Dermis microvascular lymphatic vessel endothelial cell (primary cell): Measurements from ENCODE around the gene KLF16. TPM values are rescaled to one million over a fixed set of nuclear protein-coding genes. Genes with fewer than 3 reads are reported as not detected.
A peak's percentile ranks its signal among the peaks of the same experiment; 100 is the strongest.

Experiments
- DNase-seq, 2 donors: peaks; one replicate each; pipeline versions ENCODE4 v3.0.0 to v3.0.0-alpha.2; 2010; ENCODE audit warnings: low read depth in 2 of 2
- total RNA-seq: library from RNA; depleted of rRNA; stranded (reverse); fragments of >200 nt; gene quantifications from 2 replicates; pipeline ENCODE4 v1.2.1, GENCODE V29; 2014

Gene KLF16
- total RNA-seq, 1 donor from 2014 or later: 3.7 TPM

DNA sequence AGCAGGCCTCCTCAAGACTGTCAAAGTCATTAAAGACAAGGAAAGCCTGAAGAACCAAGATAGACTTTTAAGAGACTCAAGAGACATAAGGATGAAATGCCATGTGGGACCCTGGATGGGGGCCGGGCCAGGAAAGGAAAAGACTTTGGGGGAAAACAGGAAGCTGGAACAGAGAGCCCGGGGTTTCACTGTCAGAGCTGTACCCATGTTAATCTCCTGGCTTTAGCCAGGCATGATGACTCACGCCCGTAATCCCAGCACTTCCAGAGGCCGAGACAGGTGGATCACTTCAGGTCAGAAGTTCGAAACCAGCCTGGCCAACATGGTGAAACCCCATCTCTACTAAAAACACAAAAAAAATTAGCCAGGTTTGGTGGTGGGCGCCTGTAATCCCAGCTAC lies 5.6 kb upstream of the KLF16 start:
- no peak for DNase-seq

- DNase-seq: no peak
Observed at GRCh38 chr19:1867349-1867724, 4.0 kb upstream of the KLF16 start.

DNA sequence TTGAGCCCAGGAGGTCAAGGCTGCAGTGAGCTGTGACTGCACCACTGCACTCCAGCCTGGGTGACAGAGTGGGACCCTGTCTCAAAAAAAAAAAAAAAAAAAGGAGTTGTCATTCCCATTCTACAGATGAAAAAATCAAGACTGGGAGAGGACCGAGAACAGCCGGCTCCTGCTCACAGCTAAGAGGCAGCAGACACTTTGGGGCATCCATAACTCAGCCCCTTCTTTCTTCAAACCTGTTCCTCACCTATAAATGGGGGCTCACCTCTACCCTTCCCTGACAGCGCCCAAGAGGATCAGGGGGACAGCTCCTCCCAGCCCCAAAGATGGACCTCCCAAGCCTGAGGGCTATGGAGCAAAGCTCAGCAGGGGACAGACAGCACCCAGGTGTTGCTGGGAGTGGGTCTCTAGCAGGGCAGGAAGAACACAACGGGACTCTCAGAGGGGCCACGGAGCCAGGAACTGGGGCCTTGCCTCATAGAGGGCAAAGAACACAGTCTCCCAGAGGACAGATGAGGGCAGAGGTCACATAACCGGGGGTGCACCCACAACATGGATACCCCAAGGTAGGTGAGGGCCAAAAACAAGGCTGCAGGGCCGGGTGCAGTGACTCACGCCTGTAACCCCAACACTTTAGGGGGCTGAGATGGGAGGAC lies 3.4 kb upstream of the KLF16 start:
- no peak for DNase-seq

DNA sequence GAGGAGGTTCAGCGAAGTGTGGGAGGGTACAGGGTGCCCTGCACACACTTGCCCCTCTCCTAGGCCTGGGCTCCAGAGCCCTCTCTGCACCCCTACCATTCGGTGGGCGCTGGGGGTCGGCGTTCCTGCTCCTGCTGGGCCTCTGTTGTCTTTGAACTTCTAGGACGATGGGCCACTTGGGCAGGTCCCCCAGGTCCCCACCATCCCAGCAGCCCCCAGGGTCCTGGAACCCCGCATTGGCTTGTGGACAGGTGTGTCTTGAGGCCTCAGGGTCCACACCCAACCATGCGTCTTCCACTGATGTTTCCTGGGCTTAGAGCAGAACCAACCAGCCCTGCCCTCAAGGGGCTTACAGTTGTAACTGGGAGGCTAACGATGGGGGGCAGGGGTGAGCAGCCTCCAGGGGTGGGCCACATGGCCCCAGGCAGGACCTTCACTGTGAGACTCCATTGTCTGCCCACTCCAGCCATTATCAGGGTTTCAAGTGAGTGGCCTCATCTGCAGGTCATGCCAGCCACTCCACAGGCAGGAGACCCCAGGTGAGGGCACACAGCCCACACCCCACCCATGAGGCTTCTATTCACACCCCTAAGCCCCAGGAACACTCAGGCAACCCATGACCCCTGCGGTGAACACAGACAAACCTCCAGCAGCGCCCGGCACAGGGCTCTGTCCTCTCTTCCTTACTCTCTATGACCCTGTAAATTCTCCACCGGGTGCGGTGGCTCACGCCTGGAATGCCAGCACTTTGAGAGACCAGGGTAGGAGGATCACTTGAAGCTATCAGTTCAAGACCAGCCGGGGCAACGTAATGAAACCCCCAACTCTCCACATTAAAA lies 2.0 kb upstream of the KLF16 start:
- DNase-seq: no peak

- DNase-seq: peak in 1 of 2 donors; percentile 70
Observed at GRCh38 chr19:1864480-1865171, 1.2 kb upstream of the KLF16 start.

DNA sequence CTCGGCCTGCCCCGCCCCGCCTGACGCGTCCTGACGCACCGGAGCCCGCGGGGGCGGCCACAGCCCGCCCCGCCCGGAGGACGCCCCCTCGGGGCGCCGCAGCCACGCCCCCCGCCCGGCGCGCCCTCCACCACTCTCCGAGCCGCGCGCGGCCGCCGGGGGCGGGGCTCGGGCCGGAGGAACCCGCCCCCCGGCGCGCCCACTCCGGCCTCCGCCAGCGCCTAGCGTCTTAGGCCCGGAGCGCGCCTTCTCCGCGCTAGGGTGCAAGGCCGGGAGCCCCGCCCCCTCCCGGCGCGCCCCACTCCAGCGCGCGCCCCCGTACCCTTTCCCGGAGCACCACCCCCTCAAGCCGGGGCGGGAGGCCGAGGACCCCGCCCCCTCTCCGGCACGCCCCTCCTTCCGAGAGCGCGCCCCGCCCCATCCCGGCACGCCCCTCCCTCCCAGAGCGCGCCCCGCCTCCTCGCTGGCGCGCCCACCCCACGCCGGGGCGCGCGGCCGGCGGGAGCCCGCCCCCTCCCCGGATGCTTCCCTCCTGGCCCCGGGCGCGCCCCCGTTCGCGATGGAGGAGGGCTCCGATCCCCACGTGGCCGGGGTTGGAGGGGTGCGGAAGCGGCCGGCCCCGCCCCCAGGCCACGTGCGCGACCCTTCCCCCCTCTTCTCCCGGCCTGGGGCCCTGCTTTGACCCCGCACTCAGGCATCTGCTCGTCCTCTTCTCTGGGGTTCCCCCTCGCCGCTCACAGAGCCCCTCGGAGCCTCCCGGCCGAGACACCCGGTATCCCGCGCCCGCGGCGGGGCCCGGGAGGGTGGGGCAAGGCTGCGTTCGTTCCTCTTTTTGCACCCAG lies 480 bp upstream of the KLF16 start:
- DNase-seq: peak; percentile 68 to 93

DNA sequence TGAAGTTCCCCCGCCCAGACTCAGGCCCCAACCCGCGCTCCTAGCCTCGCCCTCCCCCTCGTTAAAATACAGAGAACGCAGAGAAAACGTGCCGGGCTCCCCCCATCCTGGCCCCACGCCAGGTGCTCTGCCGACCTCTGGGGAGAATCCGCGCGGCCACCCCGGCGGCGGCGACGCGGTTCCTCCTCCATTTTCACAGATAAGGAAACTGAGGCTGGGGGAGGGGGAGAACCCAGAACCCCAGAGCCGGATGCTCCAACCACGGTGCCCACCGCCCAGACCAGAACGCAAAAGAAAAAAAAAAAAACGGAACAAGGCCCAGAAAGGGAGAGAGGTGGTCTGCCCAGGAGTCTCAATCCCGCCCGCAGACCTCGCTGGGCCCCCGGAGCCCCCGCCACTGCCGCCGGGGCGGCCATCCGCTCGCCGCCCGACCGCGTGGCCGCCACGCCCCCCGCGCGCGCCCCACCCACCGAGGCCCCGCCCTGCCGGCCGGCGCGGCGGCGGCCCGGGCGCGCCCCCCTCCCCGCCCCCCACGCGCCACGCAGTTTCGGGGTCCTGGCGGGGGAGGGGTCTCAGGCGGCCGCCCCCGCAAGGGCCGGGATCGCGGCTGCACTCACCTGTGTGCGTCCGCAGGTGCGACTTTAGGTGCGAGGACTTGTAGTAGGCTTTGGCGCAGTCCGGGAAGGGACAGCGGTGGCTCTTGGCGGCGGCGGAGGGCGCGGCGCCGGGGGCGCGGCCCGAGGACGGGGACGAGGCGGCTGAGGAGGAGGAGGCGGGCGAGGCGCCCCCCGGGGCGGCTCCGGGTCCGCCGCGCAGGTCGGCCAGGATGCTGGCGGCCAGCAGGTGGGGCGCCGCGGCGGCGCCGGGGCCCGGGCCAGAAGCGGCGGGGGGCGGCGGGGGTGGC lies 703 bp downstream of the KLF16 start:
- DNase-seq: peak in 1 of 2 donors; percentile 38

DNA sequence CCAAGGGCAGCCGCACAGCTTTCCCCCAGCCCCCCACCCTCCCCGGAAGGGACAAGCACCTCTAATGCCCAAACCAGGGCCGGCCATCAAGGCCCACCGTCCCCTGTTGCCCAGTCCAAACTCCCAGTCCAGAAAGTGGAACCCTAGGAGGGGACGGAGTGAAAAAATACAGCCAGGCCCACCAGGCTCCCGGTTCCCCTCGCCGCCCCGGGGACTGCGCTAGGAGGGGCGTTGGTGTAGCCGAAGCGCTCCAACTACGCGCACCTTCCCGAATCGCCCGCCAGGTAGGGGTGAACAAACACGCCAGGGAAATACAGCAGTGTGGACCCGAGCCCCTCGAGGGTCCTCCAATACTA lies 1.3 kb downstream of the KLF16 start:
- DNase-seq: no peak

GRCh38 chr19:1861599-1862031 lies 1.8 kb downstream of the KLF16 start:
- no peak for DNase-seq

DNA sequence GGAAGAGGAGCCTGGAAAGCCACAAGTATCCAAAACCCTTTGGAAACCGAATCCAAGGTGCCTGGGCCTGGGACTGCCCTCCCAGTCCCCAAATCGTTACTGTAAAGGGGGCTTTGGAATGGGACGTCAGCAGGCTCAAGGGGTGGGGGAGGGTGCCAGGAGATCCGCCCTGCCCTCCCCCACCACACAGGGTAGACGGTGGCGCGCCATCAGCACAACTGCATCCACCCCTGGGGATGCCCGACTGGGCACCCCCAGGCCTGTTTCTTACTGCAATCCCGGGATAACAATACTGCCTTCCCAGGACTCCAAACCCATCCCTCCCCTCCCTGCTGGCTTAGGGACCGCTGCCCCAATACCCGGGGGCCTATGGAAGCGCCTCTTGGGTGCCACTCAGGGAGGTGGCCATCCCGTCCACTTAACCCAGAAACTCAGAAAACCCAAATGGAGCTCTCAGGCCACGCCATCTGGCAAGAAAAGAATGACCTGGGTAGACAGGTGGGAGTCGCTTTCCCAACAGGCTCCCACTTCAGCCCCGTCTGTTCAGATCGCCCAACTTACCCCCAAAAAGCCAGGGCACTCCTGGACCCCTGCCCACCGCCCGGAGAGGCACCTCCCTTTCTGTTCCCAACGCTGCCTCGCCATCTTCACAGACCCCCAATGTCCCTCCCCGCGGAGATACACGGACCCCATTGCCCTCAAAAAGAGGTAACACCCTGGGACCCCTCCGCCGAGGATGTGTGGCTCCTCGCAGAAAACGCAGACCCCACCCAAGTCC lies 2.4 kb downstream of the KLF16 start:
- no peak for DNase-seq

DNA sequence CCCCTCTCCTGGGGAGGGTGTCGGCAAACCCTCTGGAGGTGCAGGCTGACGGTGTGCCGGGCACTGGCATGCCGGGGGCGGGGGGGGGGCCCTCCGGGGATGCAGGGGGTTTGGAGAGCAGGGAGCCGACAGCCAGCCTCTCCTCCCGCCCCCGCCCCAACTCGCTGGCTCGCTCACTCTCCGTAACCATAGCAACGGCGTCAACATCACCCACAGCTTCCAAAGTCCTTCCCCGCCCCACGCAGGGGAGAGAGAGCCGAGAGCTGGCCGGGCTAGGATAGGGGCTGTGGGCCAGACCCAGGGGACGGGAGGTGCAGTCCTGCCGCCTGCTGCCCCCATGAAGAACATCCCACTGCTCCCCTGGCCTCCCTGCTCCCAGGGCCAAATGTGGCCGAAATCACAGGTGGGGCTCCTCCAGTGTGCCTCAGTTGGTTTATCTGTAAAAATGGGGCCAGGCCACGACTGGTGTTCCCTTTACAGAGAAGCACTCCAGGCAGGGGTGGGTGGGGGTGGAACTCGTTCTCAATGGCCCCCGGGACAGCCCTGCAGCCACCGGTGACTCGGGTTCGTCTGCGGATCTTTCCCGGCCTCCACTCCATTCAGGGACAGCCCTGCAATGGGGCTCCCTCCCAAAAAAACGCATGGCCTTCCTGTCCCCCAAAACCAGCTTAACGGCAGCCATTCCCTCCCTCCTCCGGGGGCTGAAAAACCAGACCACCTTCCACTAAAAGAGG lies 3.2 kb downstream of the KLF16 start:
- peak in 1 of 2 donors; percentile 51 for DNase-seq

DNA sequence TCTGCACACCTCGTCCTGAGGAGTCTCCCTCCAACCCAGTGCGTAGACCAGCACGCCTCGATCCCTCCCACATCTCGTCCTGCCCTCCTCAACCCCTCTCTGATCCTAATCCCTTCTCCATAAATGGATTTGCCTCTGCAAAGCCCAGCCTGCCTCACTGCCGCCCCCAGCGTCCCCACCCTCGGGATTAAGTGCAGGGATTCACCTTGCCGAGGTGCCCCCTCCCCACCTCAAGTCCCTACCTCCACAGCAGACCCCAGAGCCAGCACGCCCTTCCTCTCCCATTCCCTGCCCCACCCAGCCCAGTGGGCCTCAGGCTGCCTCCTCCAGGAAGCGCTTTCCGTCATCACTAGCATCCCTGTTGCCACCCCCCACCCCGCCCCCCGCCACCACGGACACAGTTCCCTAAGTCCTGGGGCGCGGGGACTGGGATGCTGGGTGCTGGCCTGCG lies 4.0 kb downstream of the KLF16 start:
- DNase-seq: no peak

- DNase-seq: no peak
Observed at GRCh38 chr19:1858412-1859081, 4.8 kb downstream of the KLF16 start.

- DNase-seq: no peak
Observed at GRCh38 chr19:1857648-1858326, 5.6 kb downstream of the KLF16 start.

DNA sequence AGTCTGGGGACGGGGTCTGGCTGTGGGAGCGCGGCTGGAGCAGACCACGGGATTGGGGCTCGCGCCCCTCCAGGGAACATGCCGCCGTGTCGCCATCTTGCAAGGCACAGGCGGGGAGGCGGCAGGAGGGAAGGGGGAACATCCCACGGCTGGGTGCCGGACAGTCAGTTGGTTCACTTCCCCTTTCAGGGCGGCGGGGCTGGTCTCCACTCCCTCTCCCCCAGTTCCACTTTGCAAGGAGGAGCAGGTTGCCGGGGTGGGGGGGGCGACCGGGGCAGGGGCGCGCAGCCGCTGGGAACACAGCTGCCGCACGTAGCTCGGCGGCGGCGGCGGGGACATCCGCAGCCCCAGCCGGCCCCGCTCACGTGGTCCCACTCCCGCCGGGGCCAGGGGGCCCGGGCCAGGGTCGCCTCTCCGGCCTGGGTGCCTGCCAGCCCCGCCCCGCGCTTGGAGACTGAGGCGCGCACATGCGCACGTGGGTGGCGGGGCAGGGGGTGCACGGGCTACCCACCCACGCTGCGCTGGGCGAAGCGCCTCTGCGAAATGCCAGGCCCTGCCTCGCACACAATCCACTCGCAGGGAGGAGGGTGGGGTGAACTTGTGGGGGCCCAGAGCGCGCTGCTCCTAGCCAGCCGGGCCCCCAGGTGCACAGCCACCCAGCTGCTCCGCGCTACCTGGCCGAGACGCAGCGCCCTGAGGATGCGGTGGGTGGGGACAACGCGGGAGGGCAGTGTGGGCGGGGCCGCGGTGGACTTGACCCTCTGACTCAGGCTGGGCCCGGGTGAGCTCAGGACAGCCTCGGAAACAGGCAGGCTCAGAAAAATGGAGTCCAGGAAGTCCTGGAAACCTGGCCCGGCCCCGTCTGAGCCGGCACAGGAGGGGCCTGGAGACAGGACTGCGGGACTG lies 6.4 kb downstream of the KLF16 start:
- peak in 1 of 2 donors; percentile 78 for DNase-seq

DNA sequence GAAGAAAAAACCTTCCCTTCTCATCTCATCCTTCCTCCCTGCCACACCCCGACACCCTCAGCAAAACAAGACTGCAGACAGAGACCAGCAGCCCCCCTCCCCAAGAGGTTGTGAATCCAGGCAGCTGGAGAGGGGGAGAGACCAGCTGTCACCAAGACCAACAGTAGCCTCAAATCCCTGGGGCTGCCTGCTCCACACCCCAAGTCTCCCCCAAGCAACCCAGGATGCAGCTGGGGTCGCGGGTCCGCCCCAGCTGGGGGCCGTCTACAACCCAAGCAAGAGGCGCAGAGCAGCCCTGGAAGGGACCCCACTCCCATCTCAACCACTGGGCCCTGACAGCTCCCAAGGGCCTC lies 7.1 kb downstream of the KLF16 start:
- no peak for DNase-seq

DNA sequence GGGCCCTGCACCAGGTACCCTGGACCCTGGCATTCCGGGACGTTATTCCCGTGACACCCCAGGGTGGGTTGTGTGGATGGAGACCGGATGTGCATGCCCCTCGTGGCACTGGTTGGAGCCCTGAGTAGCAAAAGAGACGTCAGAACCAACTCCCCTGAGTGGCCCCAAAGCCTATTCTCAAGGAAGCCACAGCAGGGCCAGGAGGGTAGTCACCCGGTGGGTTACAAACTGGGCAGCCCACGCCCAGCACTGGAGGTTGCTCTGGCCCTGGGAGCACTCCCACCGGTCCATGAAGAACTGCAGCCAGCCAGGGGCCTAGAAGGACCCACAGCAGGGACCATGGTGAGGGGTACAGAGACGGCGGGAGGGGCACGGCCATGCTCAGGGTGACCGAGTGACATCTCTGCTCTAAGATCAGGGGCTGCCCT lies 7.5 kb downstream of the KLF16 start:
- no peak for DNase-seq
